ENCODE results near the gene CD36.

GRCh38 chr7:80682744-80683143 is 44.3 kb downstream of the CD36 start:
- TF ChIP-seq, protein P1, sequence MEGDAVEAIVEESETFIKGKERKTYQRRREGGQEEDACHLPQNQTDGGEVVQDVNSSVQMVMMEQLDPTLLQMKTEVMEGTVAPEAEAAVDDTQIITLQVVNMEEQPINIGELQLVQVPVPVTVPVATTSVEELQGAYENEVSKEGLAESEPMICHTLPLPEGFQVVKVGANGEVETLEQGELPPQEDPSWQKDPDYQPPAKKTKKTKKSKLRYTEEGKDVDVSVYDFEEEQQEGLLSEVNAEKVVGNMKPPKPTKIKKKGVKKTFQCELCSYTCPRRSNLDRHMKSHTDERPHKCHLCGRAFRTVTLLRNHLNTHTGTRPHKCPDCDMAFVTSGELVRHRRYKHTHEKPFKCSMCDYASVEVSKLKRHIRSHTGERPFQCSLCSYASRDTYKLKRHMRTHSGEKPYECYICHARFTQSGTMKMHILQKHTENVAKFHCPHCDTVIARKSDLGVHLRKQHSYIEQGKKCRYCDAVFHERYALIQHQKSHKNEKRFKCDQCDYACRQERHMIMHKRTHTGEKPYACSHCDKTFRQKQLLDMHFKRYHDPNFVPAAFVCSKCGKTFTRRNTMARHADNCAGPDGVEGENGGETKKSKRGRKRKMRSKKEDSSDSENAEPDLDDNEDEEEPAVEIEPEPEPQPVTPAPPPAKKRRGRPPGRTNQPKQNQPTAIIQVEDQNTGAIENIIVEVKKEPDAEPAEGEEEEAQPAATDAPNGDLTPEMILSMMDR (IDR thresholded peaks at IDR 0.05), result no peak
- TF ChIP-seq EZH2 (IDR thresholded peaks at IDR 0.05) (no peak), EZH2phosphoT487 (IDR thresholded peaks at IDR 0.05) (no peak)
